SK-N-SH (cell line): Measurements from ENCODE around the gene PLXNA4.

Source experiments
- CTCF ChIP-seq: fragments of 200-600 bp; sonication (generic); IDR thresholded peaks from 2 replicates; pipeline ENCODE4 v1.6.1; 2017; ENCODE audit warnings: antibody characterized with exemption, mild to moderate bottlenecking, moderate library complexity
- MAX ChIP-seq: IDR thresholded peaks from 2 replicates; pipeline ENCODE4 v1.4.0; 2012; ENCODE audit warnings: low read depth
- ZBTB33 ChIP-seq: IDR thresholded peaks from 2 replicates; pipeline ENCODE4 v1.4.0; 2012; ENCODE audit warnings: low read depth, borderline replicate concordance

GRCh38 chr7:132508724-132509353, 67.4 kb downstream of the PLXNA4 start:
- TF ChIP-seq ZBTB33 (no peak), MAX (no peak), CTCF (no peak)
